BLaER1 treated with 17β-estradiol and CSF1 and Interleukin-3, amounts not matched to agents 10 nM and 100 nM (cell line): ENCODE measurements around the gene MRFAP1L1.
A peak's percentile ranks its signal among the peaks of the same experiment; 100 is the strongest.

Experiments used
- H3K27ac ChIP-seq, 11 experiments: shearing (Covaris generic); formaldehyde crosslinking; 2 replicates each; pipeline ENCODE4 v1.8.1; 2022
- H3K27me3 ChIP-seq, 11 experiments: shearing (Covaris generic); formaldehyde crosslinking; 2 replicates each; pipeline ENCODE4 v1.8.1; 2022
- H3K36me3 ChIP-seq, 11 experiments: shearing (Covaris generic); formaldehyde crosslinking; 2 replicates each; pipeline ENCODE4 v1.8.1; 2022
- H3K4me1 ChIP-seq, 10 experiments: shearing (Covaris generic); formaldehyde crosslinking; 2 replicates each; pipeline ENCODE4 v1.8.1; 2022
- H3K4me2 ChIP-seq, 11 experiments: shearing (Covaris generic); formaldehyde crosslinking; 2 replicates each; pipeline ENCODE4 v1.8.1; 2022
- H3K4me3 ChIP-seq, 10 experiments: shearing (Covaris generic); formaldehyde crosslinking; 2 replicates each; pipeline ENCODE4 v1.8.1; 2022
- H3K9ac ChIP-seq, 11 experiments: shearing (Covaris generic); formaldehyde crosslinking; 2 replicates each; pipeline ENCODE4 v1.8.1; 2022
- H3K9me3 ChIP-seq, 11 experiments: shearing (Covaris generic); formaldehyde crosslinking; replicated peaks in 1 of 11; 2 replicates each; pipeline ENCODE4 v1.8.1; 2022
- H4K20me1 ChIP-seq, 11 experiments: shearing (Covaris generic); formaldehyde crosslinking; 2 replicates each; pipeline ENCODE4 v1.8.1; 2022
- Cebpa-rat ChIP-seq, 11 experiments: shearing (Covaris generic); IDR thresholded peaks; 2 replicates each; pipeline ENCODE4 v1.8.1; 2022

The MRFAP1L1 gene

GRCh38 chr4:6699388-6699787 is 10.3 kb downstream of the MRFAP1L1 start:
- H3K4me1 ChIP-seq, result peaks cover 33 to 55% (median 45%) of the 10 kb centered on the region in 10 experiments
- TF ChIP-seq Cebpa-rat (IDR thresholded peaks at IDR 0.05), result no peak
- H4K20me1 ChIP-seq, result peaks cover 0 to 28% (median 6%) of the 10 kb centered on the region in 11 experiments; a peak in 8 of 22 replicates
- H3K27ac ChIP-seq, result peak overlapping the region in 2 of 11 experiments; percentile 2 to 29; a peak in 1 of 22 replicates
- H3K36me3 ChIP-seq, result peaks cover 29 to 53% (median 37%) of the 10 kb centered on the region in 11 experiments
- H3K27me3 ChIP-seq, result no peaks in the 10 kb centered on the region
- H3K9me3 ChIP-seq, result peaks cover 0 to 16% (median 11%) of the 10 kb centered on the region in 11 experiments; a peak in 14 of 22 replicates
- H3K9ac ChIP-seq, result 0 out of 22 replicates have a peak overlapping the region, but pooled peaks of 1 of the 11 experiments have one; percentile 4
- peak overlapping the region in 5 of 11 experiments; percentile 1 to 26 (median 4); a peak in 5 of 22 replicates for H3K4me2 ChIP-seq
- no peak overlapping the region for H3K4me3 ChIP-seq

- Histone ChIP-seq H3K27me3 (no peaks in the 10 kb centered on the region), H3K4me2 (peak overlapping the region; percentile 73 to 89 (median 82)), H3K4me1 (peaks cover 51 to 70% (median 65%) of the 10 kb centered on the region in 10 experiments), H3K36me3 (peaks cover 10 to 30% (median 17%) of the 10 kb centered on the region in 11 experiments), H4K20me1 (peaks cover 0 to 13% (median 3%) of the 10 kb centered on the region in 11 experiments; a peak in 6 of 22 replicates), H3K27ac (peak overlapping the region in 9 of 11 experiments; percentile 62 to 83 (median 73); a peak in 17 of 22 replicates), H3K9ac (peak overlapping the region in 9 of 11 experiments; percentile 52 to 72 (median 63); a peak in 15 of 22 replicates), H3K9me3 (no peaks in the 10 kb centered on the region), H3K4me3 (0 out of 20 replicates have a peak overlapping the region, but pooled peaks of 1 of the 10 experiments have one; percentile 2)
- TF ChIP-seq Cebpa-rat (IDR thresholded peaks at IDR 0.05), result no peak
These were observed 12.5 kb downstream of the MRFAP1L1 start for GRCh38 chr4:6697131-6697530.

GRCh38 chr4:6696611-6697010 is 13.1 kb downstream of the MRFAP1L1 start:
- Histone ChIP-seq H3K4me1 (peaks cover 51 to 71% (median 67%) of the 10 kb centered on the region in 10 experiments), H3K4me2 (peak overlapping the region; percentile 73 to 89 (median 82)), H4K20me1 (peaks cover 0 to 10% (median 3%) of the 10 kb centered on the region in 11 experiments; a peak in 6 of 22 replicates), H3K27me3 (no peaks in the 10 kb centered on the region), H3K4me3 (peak overlapping the region in 1 of 10 experiments; percentile 2; a peak in 1 of 20 replicates), H3K27ac (peak overlapping the region in 9 of 11 experiments; percentile 62 to 83 (median 73); a peak in 19 of 22 replicates), H3K9ac (peak overlapping the region in 10 of 11 experiments; percentile 30 to 72 (median 62); a peak in 18 of 22 replicates), H3K36me3 (peaks cover 5 to 25% (median 13%) of the 10 kb centered on the region in 11 experiments), H3K9me3 (no peaks in the 10 kb centered on the region)
- TF ChIP-seq Cebpa-rat (IDR thresholded peaks at IDR 0.05), result no peak

- peak overlapping the region; percentile 36 to 83 (median 72); a peak in 20 of 22 replicates for H3K27ac ChIP-seq
- H3K9me3 ChIP-seq, result no peaks in the 10 kb centered on the region
- peak overlapping the region; percentile 73 to 89 (median 82) for H3K4me2 ChIP-seq
- peak overlapping the region; percentile 21 to 72 (median 62); a peak in 19 of 22 replicates for H3K9ac ChIP-seq
- H4K20me1 ChIP-seq, result peaks cover 0 to 10% (median 0%) of the 10 kb centered on the region in 11 experiments; a peak in 3 of 22 replicates
- H3K4me1 ChIP-seq, result peaks cover 55 to 77% (median 74%) of the 10 kb centered on the region in 10 experiments
- peak in 6 of 11 experiments; percentile 14 to 59 (median 42); a peak in 6 of 22 replicates for TF ChIP-seq Cebpa-rat (IDR thresholded peaks at IDR 0.05)
- peak overlapping the region in 1 of 10 experiments; percentile 4; a peak in 1 of 20 replicates for H3K4me3 ChIP-seq
- H3K36me3 ChIP-seq, result peaks cover 0 to 21% (median 9%) of the 10 kb centered on the region in 11 experiments; a peak in 11 of 22 replicates
- no peaks in the 10 kb centered on the region for H3K27me3 ChIP-seq
These were observed 13.7 kb downstream of the MRFAP1L1 start for GRCh38 chr4:6695660-6696610.

DNA sequence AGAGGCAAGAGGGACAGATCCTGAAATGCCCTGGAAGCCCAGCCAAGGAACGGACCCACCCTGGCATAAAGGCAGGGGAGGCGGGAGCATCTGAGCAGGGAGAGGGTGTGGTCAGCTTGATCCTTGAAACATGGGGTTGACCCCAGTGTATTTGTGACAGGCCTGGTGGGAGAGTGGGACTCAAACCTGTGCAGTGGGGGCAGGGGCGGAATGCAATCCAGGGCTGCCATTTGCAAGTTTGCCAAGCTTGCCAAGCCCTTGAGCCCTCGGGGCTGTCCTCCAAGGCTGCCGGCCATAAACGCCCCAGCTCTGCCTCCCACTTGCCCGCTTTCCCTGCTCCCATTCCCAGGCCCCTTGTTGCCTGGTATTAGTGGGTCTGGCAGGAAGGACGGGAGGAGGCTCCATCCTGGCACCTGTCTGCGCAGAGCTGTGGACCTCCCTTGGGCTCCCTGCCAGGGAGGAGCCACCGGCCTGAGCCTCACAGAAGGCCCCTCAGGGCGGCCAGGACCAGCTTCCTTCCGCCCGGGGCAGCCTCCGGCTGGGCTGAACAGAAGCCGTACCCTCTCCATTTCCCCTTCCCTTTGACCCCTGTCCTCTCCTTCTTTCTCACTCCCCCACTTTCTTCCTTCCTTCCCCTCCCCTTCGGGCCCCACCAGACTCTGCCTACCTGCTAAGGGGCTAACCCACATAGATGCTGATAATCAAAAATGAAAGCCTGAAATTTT is 15.3 kb downstream of the MRFAP1L1 start:
- Histone ChIP-seq H3K36me3 (peaks cover 0 to 6% (median 0%) of the 10 kb centered on the region in 11 experiments; a peak in 3 of 22 replicates), H3K9me3 (no peaks in the 10 kb centered on the region), H3K27ac (peak overlapping the region; percentile 32 to 83 (median 73); a peak in 20 of 22 replicates), H3K4me1 (peaks cover 71 to 86% (median 83%) of the 10 kb centered on the region in 10 experiments), H3K27me3 (no peaks in the 10 kb centered on the region), H3K4me3 (peak overlapping the region in 3 of 10 experiments; percentile 19 to 52 (median 22); a peak in 3 of 20 replicates), H3K9ac (peak overlapping the region in 10 of 11 experiments; percentile 19 to 57 (median 46); a peak in 17 of 22 replicates), H3K4me2 (peak overlapping the region; percentile 73 to 89 (median 82)), H4K20me1 (peaks cover 0 to 10% (median 0%) of the 10 kb centered on the region in 11 experiments; a peak in 4 of 22 replicates)
- no peak for TF ChIP-seq Cebpa-rat (IDR thresholded peaks at IDR 0.05)

- no peaks in the 10 kb centered on the region for H3K36me3 ChIP-seq
- H3K4me3 ChIP-seq, result peak within 1 kb of the TSS in 3 of 10 experiments; percentile 19 to 52 (median 22); a peak in 3 of 20 replicates
- peak within 1 kb of the TSS in 10 of 11 experiments; percentile 19 to 57 (median 46); a peak in 17 of 22 replicates for H3K9ac ChIP-seq
- no peaks in the 10 kb centered on the region for H3K27me3 ChIP-seq
- H4K20me1 ChIP-seq, result peaks cover 0 to 11% (median 0%) of the 10 kb centered on the region in 11 experiments; a peak in 4 of 22 replicates
- H3K4me1 ChIP-seq, result peaks cover 79 to 91% (median 87%) of the 10 kb centered on the region in 10 experiments
- no peak for TF ChIP-seq Cebpa-rat (IDR thresholded peaks at IDR 0.05)
- H3K4me2 ChIP-seq, result peak within 1 kb of the TSS; percentile 73 to 89 (median 82)
- H3K9me3 ChIP-seq, result no peaks in the 10 kb centered on the region
- peak within 1 kb of the TSS; percentile 32 to 83 (median 73); a peak in 20 of 22 replicates for H3K27ac ChIP-seq
These were observed 16.2 kb downstream of the MRFAP1L1 start, which contains the start of gene S100P for GRCh38 chr4:6693231-6694176. Gene S100P (plus strand): TSS chr4:6693878. CDS start chr4:6693933, 55 bp downstream.

- Histone ChIP-seq H4K20me1 (peaks cover 0 to 11% (median 0%) of the 10 kb centered on the region in 11 experiments; a peak in 4 of 22 replicates), H3K9me3 (no peaks in the 10 kb centered on the region), H3K27me3 (no peaks in the 10 kb centered on the region), H3K4me1 (peaks cover 86 to 98% (median 94%) of the 10 kb centered on the region in 10 experiments), H3K9ac (peak overlapping the region in 7 of 11 experiments; percentile 2 to 57 (median 24); a peak in 8 of 22 replicates), H3K27ac (peak overlapping the region in 9 of 11 experiments; percentile 67 to 83 (median 73); a peak in 18 of 22 replicates), H3K36me3 (no peaks in the 10 kb centered on the region), H3K4me3 (no peak overlapping the region), H3K4me2 (peak overlapping the region; percentile 73 to 89 (median 82))
- TF ChIP-seq Cebpa-rat (IDR thresholded peaks at IDR 0.05), result no peak
These were observed 16.9 kb downstream of the MRFAP1L1 start for GRCh38 chr4:6692806-6693205.
